GM12874 (cell line): ENCODE results near the gene MB21D2.

ENCODE experiments used
- TF ChIP-seq, protein P1 (sequence below): IDR thresholded peaks from 2 replicates; pipeline ENCODE4 v1.5.1; 2011; ENCODE audit warnings: low read depth, mild to moderate bottlenecking, control low read depth, low read length, moderate library complexity; ENCODE audit not compliant: insufficient read depth

Gene MB21D2

GRCh38 chr3:192890347-192891335, 27.0 kb downstream of the MB21D2 start:
- TF ChIP-seq, protein P1, sequence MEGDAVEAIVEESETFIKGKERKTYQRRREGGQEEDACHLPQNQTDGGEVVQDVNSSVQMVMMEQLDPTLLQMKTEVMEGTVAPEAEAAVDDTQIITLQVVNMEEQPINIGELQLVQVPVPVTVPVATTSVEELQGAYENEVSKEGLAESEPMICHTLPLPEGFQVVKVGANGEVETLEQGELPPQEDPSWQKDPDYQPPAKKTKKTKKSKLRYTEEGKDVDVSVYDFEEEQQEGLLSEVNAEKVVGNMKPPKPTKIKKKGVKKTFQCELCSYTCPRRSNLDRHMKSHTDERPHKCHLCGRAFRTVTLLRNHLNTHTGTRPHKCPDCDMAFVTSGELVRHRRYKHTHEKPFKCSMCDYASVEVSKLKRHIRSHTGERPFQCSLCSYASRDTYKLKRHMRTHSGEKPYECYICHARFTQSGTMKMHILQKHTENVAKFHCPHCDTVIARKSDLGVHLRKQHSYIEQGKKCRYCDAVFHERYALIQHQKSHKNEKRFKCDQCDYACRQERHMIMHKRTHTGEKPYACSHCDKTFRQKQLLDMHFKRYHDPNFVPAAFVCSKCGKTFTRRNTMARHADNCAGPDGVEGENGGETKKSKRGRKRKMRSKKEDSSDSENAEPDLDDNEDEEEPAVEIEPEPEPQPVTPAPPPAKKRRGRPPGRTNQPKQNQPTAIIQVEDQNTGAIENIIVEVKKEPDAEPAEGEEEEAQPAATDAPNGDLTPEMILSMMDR: no peak

GRCh38 chr3:192889679-192890078, 28.0 kb downstream of the MB21D2 start:
- TF ChIP-seq, protein P1: no peak

DNA sequence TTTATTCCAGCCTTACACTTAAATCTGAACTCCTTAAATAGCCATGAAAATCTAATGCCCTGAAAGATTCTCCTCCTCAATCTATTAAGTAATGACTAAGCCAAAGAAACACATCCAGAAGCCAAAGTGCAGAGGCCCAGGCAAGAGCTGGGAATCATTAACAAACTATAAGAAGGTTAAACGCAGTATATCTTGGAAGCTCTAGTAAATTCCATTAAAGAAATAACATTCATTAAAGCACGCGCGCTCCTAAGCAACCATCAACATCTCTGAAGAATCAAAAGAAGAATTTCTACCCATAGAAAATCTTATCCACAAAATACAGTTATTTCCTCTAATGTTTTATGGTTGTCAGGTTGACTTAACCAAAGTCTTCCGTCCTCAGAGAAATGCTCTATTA, 29.5 kb downstream of the MB21D2 start:
- TF ChIP-seq, protein P1: no peak

GRCh38 chr3:192887701-192888100, 30.0 kb downstream of the MB21D2 start:
- TF ChIP-seq, protein P1: no peak

DNA sequence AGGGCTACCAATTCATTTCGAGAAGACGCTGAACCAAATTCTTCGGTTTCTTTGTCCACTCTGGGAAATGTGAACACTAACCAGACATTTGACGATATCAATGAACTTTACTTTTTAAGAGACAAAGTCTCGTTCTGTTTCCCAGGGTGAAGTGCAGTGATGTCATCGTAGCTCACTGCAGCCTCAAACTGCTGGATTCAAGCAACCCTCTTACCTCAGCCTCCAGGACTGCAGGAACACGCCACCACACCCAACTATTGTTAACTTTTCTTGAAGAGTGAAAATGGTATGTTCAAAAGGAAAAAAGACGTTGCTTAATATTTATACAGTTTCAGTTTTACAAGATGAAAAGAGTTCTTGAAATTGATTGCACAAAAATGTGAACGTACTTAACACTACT, 30.6 kb downstream of the MB21D2 start:
- TF ChIP-seq, protein P1: no peak

DNA sequence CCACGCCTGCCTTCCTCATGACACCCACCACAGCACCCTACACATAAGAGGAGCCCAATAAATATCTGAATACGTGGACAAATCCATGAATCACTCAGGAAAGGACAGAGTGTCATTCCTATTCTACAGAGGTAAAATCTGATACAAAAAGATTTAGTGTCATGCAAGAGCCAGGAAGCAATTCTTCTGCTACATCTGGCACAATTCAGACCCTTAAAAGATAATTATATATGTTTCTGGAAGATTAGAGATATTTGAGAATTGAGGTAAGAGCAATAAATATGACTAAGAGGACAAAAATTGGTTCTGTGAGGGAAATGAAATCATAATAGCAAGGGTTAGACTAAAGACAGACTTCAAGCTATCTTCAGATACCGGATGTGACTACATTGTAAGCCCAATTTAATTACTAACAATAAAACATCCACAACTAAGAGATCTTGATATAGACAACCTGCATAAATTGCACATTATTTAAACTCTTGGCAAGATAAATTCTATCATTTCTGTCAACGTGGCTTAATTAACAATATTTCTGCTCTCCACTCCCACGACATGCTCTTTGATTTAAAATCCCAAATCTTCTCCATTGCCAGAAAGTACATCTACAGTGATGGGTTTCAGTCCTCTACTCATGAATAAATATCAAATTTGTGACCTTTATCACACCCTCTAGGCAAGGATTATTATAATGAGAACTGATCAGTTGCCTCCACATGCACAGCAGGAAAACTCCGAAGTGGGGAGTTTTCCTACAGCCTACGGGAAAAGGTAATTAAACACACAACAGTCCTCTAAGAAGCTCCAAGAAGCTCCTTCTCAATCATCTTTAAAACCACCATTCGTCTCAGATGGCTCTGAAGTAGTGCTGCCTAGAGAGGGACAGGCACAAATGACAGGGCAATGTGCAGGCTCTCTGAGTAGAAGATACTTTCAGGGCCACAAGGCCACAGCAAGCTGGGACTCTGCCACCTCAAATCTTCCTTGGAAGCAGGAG, 32.6 kb downstream of the MB21D2 start:
- TF ChIP-seq, protein P1: no peak

GRCh38 chr3:192883512-192883911, 34.1 kb downstream of the MB21D2 start:
- TF ChIP-seq, protein P1: no peak
